T-helper 17 cell (primary cell): ENCODE measurements around the gene ETV1. TPM values are rescaled to one million over a fixed set of nuclear protein-coding genes. Genes with fewer than 3 reads are reported as not detected.
"Not testable (repeated sequence)": the region's sequence is repeated elsewhere in the genome, so short reads cannot be mapped to it uniquely, and the experiment has no call there.

Experiments used
- ATAC-seq: fragments of 150-1000 bp; cut with Tn5 transposase; 2 replicates; pipeline ENCODE4 v1.10.0; 2021; ENCODE audit warnings: mild to moderate bottlenecking, moderate library complexity
- DNase-seq, 3 donors: peaks; one replicate each; pipeline versions ENCODE4 v3.0.0 to v3.0.0-alpha.2; 2020 to 2021
- H3K9me3 ChIP-seq: one replicate; pipeline ENCODE4 v1.7.0; 2013; ENCODE audit warnings: low read length, mild to moderate bottlenecking; ENCODE audit not compliant: control insufficient read depth, poor library complexity, severe bottlenecking
- H3K27ac Mint-ChIP-seq: one replicate; pipeline ENCODE4 v1.8.0; 2022; ENCODE audit warnings: mild to moderate bottlenecking, moderate library complexity, mixed read lengths
- H3K27me3 Mint-ChIP-seq: one replicate; pipeline ENCODE4 v1.8.0; 2022; ENCODE audit warnings: mixed read lengths
- H3K36me3 Mint-ChIP-seq: one replicate; pipeline ENCODE4 v1.8.0; 2022; ENCODE audit warnings: low read depth, mixed read lengths
- H3K4me1 Mint-ChIP-seq: one replicate; pipeline ENCODE4 v1.8.0; 2022; ENCODE audit warnings: mild to moderate bottlenecking, mixed read lengths
- H3K4me3 Mint-ChIP-seq: one replicate; pipeline ENCODE4 v1.8.0; 2022; ENCODE audit warnings: mild to moderate bottlenecking, moderate library complexity, mixed read lengths
- total RNA-seq, 4 donors: library from RNA in 2 of 4; stranded (reverse) in 2 of 4; gene quantifications; one replicate each; pipeline ENCODE4 v1.2.3 and lab custom pipeline; 2022 to 2026

The ETV1 gene
- total RNA-seq, 2 donors from 2014 or later = 0.55 TPM; not detected in 1

DNA sequence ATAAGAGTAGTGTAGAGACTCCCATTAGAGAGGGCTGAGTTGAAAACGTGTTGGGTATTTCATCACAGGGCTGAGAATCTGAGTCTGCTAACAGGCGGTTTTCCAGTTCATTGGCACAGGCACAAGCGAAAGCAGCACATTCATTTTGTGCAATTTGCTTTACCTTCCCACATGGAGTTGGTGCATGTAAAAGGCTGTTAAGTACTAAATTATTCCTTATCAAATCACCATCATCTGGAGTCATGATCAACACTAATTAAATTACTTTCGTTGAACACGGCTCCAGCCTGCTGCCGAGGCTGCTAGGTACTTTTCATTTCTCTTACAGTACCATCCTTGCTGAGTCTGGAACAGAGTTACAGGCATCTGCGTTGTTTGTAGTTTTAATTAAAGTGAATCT is 43.8 kb downstream of the ETV1 start:
- DNase-seq (no peak), ATAC-seq (no peak)
- H3K27ac Mint-ChIP-seq = no peak overlapping the region

GRCh38 chr7:13933536-13933935 is 55.9 kb downstream of the ETV1 start:
- DNase-seq = no peak
- H3K9me3 ChIP-seq = no peaks in the 10 kb centered on the region
- no peaks in the 10 kb centered on the region for H3K4me1 Mint-ChIP-seq

More for the DNA sequence above, 43.8 kb downstream of the ETV1 start:
- Mint-ChIP-seq H3K27me3 (no peaks in the 10 kb centered on the region), H3K4me1 (no peaks in the 10 kb centered on the region), H3K36me3 (no peaks in the 10 kb centered on the region), H3K4me3 (no peak overlapping the region)
- H3K9me3 ChIP-seq = no peaks in the 10 kb centered on the region

GRCh38 chr7:13933091-13933490 is 56.4 kb downstream of the ETV1 start:
- no peaks in the 10 kb centered on the region for H3K9me3 ChIP-seq
- Mint-ChIP-seq H3K27me3 (no peaks in the 10 kb centered on the region), H3K27ac (no peak overlapping the region), H3K4me3 (no peak overlapping the region), H3K4me1 (no peaks in the 10 kb centered on the region), H3K36me3 (no peaks in the 10 kb centered on the region)
- no peak for ATAC-seq
- no peak for DNase-seq

More at GRCh38 chr7:13933536-13933935, 55.9 kb downstream of the ETV1 start:
- ATAC-seq = no peak
- Mint-ChIP-seq H3K4me3 (no peak overlapping the region), H3K36me3 (no peaks in the 10 kb centered on the region), H3K27ac (no peak overlapping the region), H3K27me3 (no peaks in the 10 kb centered on the region)

DNA sequence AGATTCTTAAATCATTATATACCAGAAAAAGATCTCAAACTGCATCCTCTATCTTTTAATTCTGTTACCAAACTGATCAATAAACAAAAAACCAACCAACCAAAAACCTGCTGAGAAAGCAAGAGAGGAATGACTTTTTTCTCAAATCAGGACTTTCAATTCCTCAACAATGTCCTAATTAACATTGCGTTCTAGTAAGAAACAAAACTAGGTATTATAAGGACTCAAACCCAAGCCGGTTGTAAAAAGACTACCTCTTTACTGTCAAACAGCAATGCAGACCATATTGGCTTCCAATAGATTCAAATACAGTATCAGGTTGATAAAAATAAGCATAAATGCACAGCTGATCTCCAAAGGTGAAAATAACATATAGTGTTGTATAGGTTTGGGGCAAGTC is 57.3 kb downstream of the ETV1 start:
- peak overlapping the region; percentile 17 for H3K27ac Mint-ChIP-seq
- H3K4me1 Mint-ChIP-seq = no peaks in the 10 kb centered on the region
- ATAC-seq (no peak), DNase-seq (no peak)
- no peaks in the 10 kb centered on the region for H3K9me3 ChIP-seq
- no peaks in the 10 kb centered on the region for H3K36me3 Mint-ChIP-seq
- H3K27me3 Mint-ChIP-seq = no peaks in the 10 kb centered on the region
- no peak overlapping the region for H3K4me3 Mint-ChIP-seq

DNA sequence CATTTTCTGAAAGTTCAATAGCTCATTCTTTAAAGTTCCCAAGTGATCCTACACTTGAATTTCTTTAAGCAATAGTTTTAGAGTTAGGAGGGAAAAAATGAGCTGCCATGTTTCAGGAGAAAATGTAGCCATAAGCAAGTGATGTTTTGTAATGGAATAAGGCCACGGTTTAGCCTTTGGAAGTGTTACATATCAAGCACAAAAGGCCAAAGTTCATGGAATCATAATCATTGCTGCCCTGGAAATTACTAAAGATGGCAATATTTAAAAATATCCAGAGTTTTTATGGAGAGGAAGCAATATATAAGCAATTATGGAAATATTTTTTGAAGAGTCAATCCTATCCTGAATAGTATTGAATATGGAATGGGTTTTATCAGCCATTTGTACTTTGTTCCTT is 68.4 kb downstream of the ETV1 start:
- H3K4me3 Mint-ChIP-seq = no peak overlapping the region
- no peaks in the 10 kb centered on the region for H3K9me3 ChIP-seq
- no peak for DNase-seq
- ATAC-seq = no peak
- no peaks in the 10 kb centered on the region for H3K4me1 Mint-ChIP-seq
- H3K27ac Mint-ChIP-seq = no peak overlapping the region
- H3K27me3 Mint-ChIP-seq = no peaks in the 10 kb centered on the region
- H3K36me3 Mint-ChIP-seq = no peaks in the 10 kb centered on the region

- DNase-seq (no peak), ATAC-seq (no peak)
Observed at GRCh38 chr7:13920053-13920697, 69.3 kb downstream of the ETV1 start.

DNA sequence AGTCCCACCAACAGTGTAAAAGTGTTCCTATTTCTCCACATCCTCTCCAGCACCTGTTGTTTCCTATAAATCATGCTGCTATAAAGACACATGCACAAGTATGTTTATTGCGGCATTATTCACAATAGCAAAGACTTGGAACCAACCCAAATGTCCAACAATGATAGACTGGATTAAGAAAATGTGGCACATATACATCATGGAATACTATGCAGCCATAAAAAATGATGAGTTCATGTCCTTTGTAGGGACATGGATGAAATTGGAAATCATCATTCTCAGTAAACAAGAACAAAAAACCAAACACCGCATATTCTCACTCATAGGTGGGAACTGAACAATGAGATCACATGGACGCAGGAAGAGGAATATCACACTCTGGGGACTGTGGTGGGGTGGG is 71.1 kb downstream of the ETV1 start:
- not testable (repeated sequence) for H3K36me3 Mint-ChIP-seq, H3K27ac Mint-ChIP-seq, H3K4me3 Mint-ChIP-seq, DNase-seq, ATAC-seq, H3K9me3 ChIP-seq, H3K27me3 Mint-ChIP-seq, H3K4me1 Mint-ChIP-seq

More at GRCh38 chr7:13920053-13920697, 69.3 kb downstream of the ETV1 start:
- H3K9me3 ChIP-seq = no peaks in the 10 kb centered on the region
- no peaks in the 10 kb centered on the region for H3K4me1 Mint-ChIP-seq
- H3K4me3 Mint-ChIP-seq = no peak overlapping the region
- H3K36me3 Mint-ChIP-seq = no peaks in the 10 kb centered on the region
- H3K27me3 Mint-ChIP-seq = no peaks in the 10 kb centered on the region
- no peak overlapping the region for H3K27ac Mint-ChIP-seq

DNA sequence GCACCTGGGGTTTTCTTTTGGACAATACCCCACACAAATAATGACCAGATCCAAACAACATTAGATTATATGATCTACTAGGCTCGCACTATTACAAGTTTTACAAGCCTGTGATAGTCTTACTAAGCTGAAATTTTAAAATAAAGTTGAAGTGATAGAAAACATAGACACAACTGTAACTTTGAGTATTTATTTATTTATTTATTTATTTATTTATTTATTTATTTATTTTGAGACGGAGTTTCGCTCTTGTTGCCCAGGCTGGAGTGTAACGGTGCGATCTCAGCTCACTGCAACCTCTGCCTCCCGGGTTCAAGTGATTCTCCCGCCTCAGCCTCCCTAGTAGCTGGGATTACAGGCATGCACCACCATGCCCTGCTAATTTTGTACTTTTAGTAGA is 72.4 kb downstream of the ETV1 start:
- ATAC-seq, H3K9me3 ChIP-seq, H3K36me3 Mint-ChIP-seq, DNase-seq, H3K27me3 Mint-ChIP-seq, H3K4me1 Mint-ChIP-seq, H3K27ac Mint-ChIP-seq, H3K4me3 Mint-ChIP-seq: not testable (repeated sequence)

DNA sequence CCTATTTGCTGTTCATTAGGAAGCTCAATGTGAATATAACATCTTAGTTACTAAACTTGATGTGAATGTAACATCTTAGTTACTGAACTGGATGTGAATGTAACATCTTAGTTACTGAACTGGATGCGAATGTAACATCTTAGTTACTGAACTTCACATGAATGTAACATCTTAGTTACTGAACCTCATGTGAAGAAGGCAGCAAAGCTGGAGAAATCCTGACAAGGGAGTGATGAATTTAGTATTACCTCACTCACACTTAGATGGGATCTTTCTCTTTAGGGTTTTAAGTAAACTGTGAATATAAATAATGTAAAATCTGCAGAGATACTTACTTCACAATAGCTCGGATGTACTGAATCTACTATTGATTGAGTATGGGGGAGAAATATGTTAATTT is 73.6 kb downstream of the ETV1 start:
- DNase-seq = no peak
- no peaks in the 10 kb centered on the region for H3K9me3 ChIP-seq
- no peaks in the 10 kb centered on the region for H3K27me3 Mint-ChIP-seq
- no peak for ATAC-seq
- H3K27ac Mint-ChIP-seq = no peak overlapping the region
- no peaks in the 10 kb centered on the region for H3K36me3 Mint-ChIP-seq
- H3K4me3 Mint-ChIP-seq = no peak overlapping the region
- peaks cover 5% of the 10 kb centered on the region for H3K4me1 Mint-ChIP-seq

DNA sequence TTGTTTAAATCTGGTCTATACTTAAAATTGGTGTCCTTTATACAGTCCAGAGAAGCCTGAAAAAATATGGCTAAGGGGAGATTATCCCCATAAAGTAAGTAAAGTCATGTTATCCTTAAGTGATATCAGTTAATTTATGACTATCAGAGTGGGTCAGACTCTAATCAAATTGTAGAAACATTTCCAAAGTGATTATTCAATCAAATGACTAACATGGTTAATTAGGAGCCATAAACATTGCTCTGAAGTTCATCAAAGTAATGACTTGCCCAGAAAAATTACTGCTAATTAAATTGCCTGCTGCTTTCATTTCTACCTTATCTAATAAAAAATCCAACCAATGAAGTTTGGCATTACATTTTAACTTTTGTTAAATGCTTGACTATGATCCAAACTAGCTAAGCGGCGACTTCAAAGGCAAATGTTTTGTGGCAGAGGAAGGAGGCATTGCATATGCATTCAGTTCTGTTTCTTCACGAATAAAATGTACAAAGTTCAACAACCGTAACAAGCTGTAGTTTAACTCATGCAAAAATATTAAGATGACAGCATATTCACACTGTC is 76.7 kb downstream of the ETV1 start:
- H3K27me3 Mint-ChIP-seq = no peaks in the 10 kb centered on the region
- H3K4me1 Mint-ChIP-seq = peaks cover 22% of the 10 kb centered on the region
- no peak overlapping the region for H3K27ac Mint-ChIP-seq
- DNase-seq (no peak), ATAC-seq (no peak)
- H3K9me3 ChIP-seq = no peaks in the 10 kb centered on the region
- no peak overlapping the region for H3K4me3 Mint-ChIP-seq
- no peaks in the 10 kb centered on the region for H3K36me3 Mint-ChIP-seq

- ATAC-seq = no peak
- Mint-ChIP-seq H3K4me3 (no peak overlapping the region), H3K36me3 (no peaks in the 10 kb centered on the region), H3K4me1 (peaks cover 26% of the 10 kb centered on the region), H3K27me3 (no peaks in the 10 kb centered on the region), H3K27ac (no peak overlapping the region)
- H3K9me3 ChIP-seq = no peaks in the 10 kb centered on the region
- no peak for DNase-seq
Observed at GRCh38 chr7:13911909-13912308, 77.6 kb downstream of the ETV1 start.

GRCh38 chr7:13910805-13911551 is 78.5 kb downstream of the ETV1 start:
- H3K4me1 Mint-ChIP-seq = peaks cover 26% of the 10 kb centered on the region
- DNase-seq (no peak), ATAC-seq (peak; percentile 64)
- peak overlapping the region; percentile 22 for H3K4me3 Mint-ChIP-seq
- H3K27ac Mint-ChIP-seq = peak overlapping the region; percentile 48
- no peaks in the 10 kb centered on the region for H3K36me3 Mint-ChIP-seq
- H3K27me3 Mint-ChIP-seq = no peaks in the 10 kb centered on the region
- no peaks in the 10 kb centered on the region for H3K9me3 ChIP-seq

- H3K4me3 Mint-ChIP-seq = peak overlapping the region; percentile 47
- peak overlapping the region; percentile 76 for H3K27ac Mint-ChIP-seq
- peaks cover 26% of the 10 kb centered on the region for H3K4me1 Mint-ChIP-seq
Observed at GRCh38 chr7:13908667-13909397, 80.6 kb downstream of the ETV1 start.

More at GRCh38 chr7:13908667-13909397, 80.6 kb downstream of the ETV1 start:
- Mint-ChIP-seq H3K36me3 (no peaks in the 10 kb centered on the region), H3K27me3 (no peaks in the 10 kb centered on the region)
- peak; percentile 71 for ATAC-seq
- no peaks in the 10 kb centered on the region for H3K9me3 ChIP-seq
- DNase-seq = no peak
